H9 (cell line): Measurements from ENCODE around the gene MTMR4. TPM values are rescaled to one million over a fixed set of nuclear protein-coding genes. Genes with fewer than 3 reads are reported as not detected.

Source experiments
- DNase-seq: peaks from one replicate; pipeline ENCODE4 v3.0.0-alpha.2; 2017
- H2AFZ ChIP-seq: one replicate; pipeline ENCODE4 v1.6.1; 2013; ENCODE audit warnings: mild to moderate bottlenecking, low read length, control low read depth, moderate library complexity
- H2AK5ac ChIP-seq: 2 replicates; pipeline ENCODE4 v1.6.1; 2013; ENCODE audit warnings: low read length, control low read depth, mixed read lengths; ENCODE audit not compliant: insufficient read length
- H2BK120ac ChIP-seq: one replicate; pipeline ENCODE4 v1.6.1; 2013; ENCODE audit warnings: low read depth, mild to moderate bottlenecking, low read length, control low read depth, inconsistent platforms; ENCODE audit not compliant: poor library complexity, severe bottlenecking
- H2BK12ac ChIP-seq: 2 replicates; pipeline ENCODE4 v1.6.1; 2013; ENCODE audit warnings: low read length, control low read depth, mixed read lengths, low read depth; ENCODE audit not compliant: insufficient read length
- H2BK15ac ChIP-seq: 2 replicates; pipeline ENCODE4 v1.6.1; 2013; ENCODE audit warnings: low read depth, low read length, control low read depth
- H2BK20ac ChIP-seq: one replicate; pipeline ENCODE4 v1.6.1; 2013; ENCODE audit warnings: low read depth, mild to moderate bottlenecking, low read length, control low read depth, inconsistent platforms; ENCODE audit not compliant: poor library complexity, severe bottlenecking
- H2BK5ac ChIP-seq: 2 replicates; pipeline ENCODE4 v1.6.1; 2013; ENCODE audit warnings: low read length, control low read depth, mixed read lengths; ENCODE audit not compliant: insufficient read length
- H3K14ac ChIP-seq: 2 replicates; pipeline ENCODE4 v1.6.1; 2013; ENCODE audit warnings: low read length, control low read depth; ENCODE audit not compliant: insufficient read depth
- H3K18ac ChIP-seq: 2 replicates; pipeline ENCODE4 v1.6.1; 2013; ENCODE audit warnings: low read depth, mild to moderate bottlenecking, mixed read lengths, low read length, control low read depth; ENCODE audit not compliant: insufficient read length
- H3K23ac ChIP-seq: 2 replicates; pipeline ENCODE4 v1.6.1; 2013; ENCODE audit warnings: low read length, control low read depth, mixed read lengths, low read depth; ENCODE audit not compliant: insufficient read length
- H3K23me2 ChIP-seq: 2 replicates; pipeline ENCODE4 v1.6.1; 2013; ENCODE audit warnings: low read depth, mild to moderate bottlenecking, mixed read lengths, low read length, control low read depth; ENCODE audit not compliant: insufficient read length, poor library complexity, severe bottlenecking
- H3K27ac ChIP-seq: 2 replicates; pipeline ENCODE4 v1.5.1; 2013; ENCODE audit warnings: low read length, control low read depth, mixed read lengths, low read depth; ENCODE audit not compliant: insufficient read length
- H3K27me3 ChIP-seq: 2 replicates; pipeline ENCODE4 v1.6.1; 2013; ENCODE audit warnings: low read length, control low read depth, inconsistent platforms; ENCODE audit not compliant: insufficient read depth
- H3K4ac ChIP-seq: 2 replicates; pipeline ENCODE4 v1.6.1; 2013; ENCODE audit warnings: low read depth, mild to moderate bottlenecking, control low read depth, inconsistent platforms, low read length, moderate library complexity
- H3K4me1 ChIP-seq: 2 replicates; pipeline ENCODE4 v1.6.1; 2013; ENCODE audit warnings: low read length, control low read depth, inconsistent platforms; ENCODE audit not compliant: insufficient read depth
- H3K4me2 ChIP-seq: 2 replicates; pipeline ENCODE4 v1.6.1; 2013; ENCODE audit warnings: low read length, control low read depth, mixed read lengths; ENCODE audit not compliant: insufficient read length, insufficient read depth
- H3K56ac ChIP-seq: 2 replicates; pipeline ENCODE4 v1.6.1; 2013; ENCODE audit warnings: low read depth, mild to moderate bottlenecking, mixed read lengths, low read length, control low read depth; ENCODE audit not compliant: insufficient read length
- H3K79me1 ChIP-seq: 2 replicates; pipeline ENCODE4 v1.6.1; 2013; ENCODE audit warnings: low read depth, mild to moderate bottlenecking, moderate library complexity, low read length, control low read depth, inconsistent platforms; ENCODE audit not compliant: insufficient read depth, poor library complexity, severe bottlenecking
- H3K79me2 ChIP-seq: 2 replicates; pipeline ENCODE4 v1.6.1; 2013; ENCODE audit warnings: low read length, control low read depth, inconsistent platforms; ENCODE audit not compliant: insufficient read depth
- H3K9ac ChIP-seq: 2 replicates; pipeline ENCODE4 v1.6.1; 2013; ENCODE audit warnings: low read length, control low read depth, mixed read lengths; ENCODE audit not compliant: insufficient read length; ENCODE audit errors: extremely low read depth
- H3K9me3 ChIP-seq: one replicate; pipeline ENCODE4 v1.6.1; 2013; ENCODE audit warnings: low read depth, low read length, inconsistent platforms; ENCODE audit not compliant: control insufficient read depth
- H3T11ph ChIP-seq: one replicate; pipeline ENCODE4 v1.6.1; 2013; ENCODE audit warnings: mild to moderate bottlenecking, low read length, control low read depth, inconsistent platforms
- H4K20me1 ChIP-seq: one replicate; pipeline ENCODE4 v1.6.1; 2013; ENCODE audit not compliant: control insufficient read depth, insufficient read length, insufficient read depth
- H4K5ac ChIP-seq: 2 replicates; pipeline ENCODE4 v1.6.1; 2013; ENCODE audit warnings: low read depth, mild to moderate bottlenecking, mixed read lengths, low read length, control low read depth; ENCODE audit not compliant: insufficient read length
- H4K8ac ChIP-seq: replicated peaks from 2 replicates; pipeline ENCODE4 v1.6.1; 2013; ENCODE audit warnings: low read length, control low read depth, mixed read lengths, low read depth; ENCODE audit not compliant: insufficient read length
- H4K91ac ChIP-seq: 2 replicates; pipeline ENCODE4 v1.6.1; 2013; ENCODE audit warnings: low read depth, mild to moderate bottlenecking, moderate library complexity, mixed read lengths, low read length, control low read depth; ENCODE audit not compliant: insufficient read length
- H3K27ac Mint-ChIP-seq, 3 experiments: 2 replicates in 2 of 3; 3 replicates in 1 of 3; pipeline ENCODE4 v1.8.0; 2020 to 2021; ENCODE audit warnings: mixed read lengths in 3 of 3, mild to moderate bottlenecking in 1 of 3, moderate library complexity in 1 of 3
- H3K27me3 Mint-ChIP-seq: 2 replicates; pipeline ENCODE4 v1.8.0; 2021; ENCODE audit warnings: low read depth, mild to moderate bottlenecking, moderate library complexity, mixed read lengths
- H3K36me3 Mint-ChIP-seq, 3 experiments: 2 replicates in 2 of 3; 3 replicates in 1 of 3; pipeline ENCODE4 v1.8.0; 2020 to 2021; ENCODE audit warnings: low read depth in 3 of 3, mixed read lengths in 3 of 3; ENCODE audit not compliant: insufficient read depth in 1 of 3
- H3K4me1 Mint-ChIP-seq, 2 experiments: 2 replicates each; pipeline ENCODE4 v1.8.0; 2020; ENCODE audit warnings: mixed read lengths in 2 of 2
- H3K4me3 Mint-ChIP-seq, 2 experiments: 2 replicates in 1 of 2; 3 replicates in 1 of 2; pipeline ENCODE4 v1.8.0; 2020 to 2021; ENCODE audit warnings: mild to moderate bottlenecking in 2 of 2, mixed read lengths in 2 of 2, moderate library complexity in 1 of 2
- H3K9me3 Mint-ChIP-seq, 2 experiments: 2 replicates in 1 of 2; 3 replicates in 1 of 2; pipeline ENCODE4 v1.8.0; 2020; ENCODE audit warnings: mild to moderate bottlenecking in 2 of 2, mixed read lengths in 2 of 2, moderate library complexity in 1 of 2
- WGBS: extraction: QIAGEN DNeasy Blood & Tissue Kit; methylation state at CpG from one replicate; pipeline ENCODE4 v1.1.7; 2013; ENCODE audit warnings: missing lambda C conversion rate, low lambda C conversion rate, mixed read lengths; ENCODE audit not compliant: insufficient read length; ENCODE audit errors: extremely low coverage; 5-methylcytosine and 5-hydroxymethylcytosine counted together
- total RNA-seq: library from RNA; stranded (reverse); gene quantifications from 2 replicates; pipeline ENCODE4 v1.2.1, GENCODE V29; 2021
- TF ChIP-seq, protein P1 (sequence below): fragments of 200-600 bp; sonication (generic); conservative IDR thresholded peaks from 3 replicates; pipeline ENCODE4 v1.8.0; 2021; ENCODE audit warnings: antibody characterized with exemption, mild to moderate bottlenecking

MTMR4 gene
- total RNA-seq, 1 experiment from 2014 or later = 31.2 TPM

DNA sequence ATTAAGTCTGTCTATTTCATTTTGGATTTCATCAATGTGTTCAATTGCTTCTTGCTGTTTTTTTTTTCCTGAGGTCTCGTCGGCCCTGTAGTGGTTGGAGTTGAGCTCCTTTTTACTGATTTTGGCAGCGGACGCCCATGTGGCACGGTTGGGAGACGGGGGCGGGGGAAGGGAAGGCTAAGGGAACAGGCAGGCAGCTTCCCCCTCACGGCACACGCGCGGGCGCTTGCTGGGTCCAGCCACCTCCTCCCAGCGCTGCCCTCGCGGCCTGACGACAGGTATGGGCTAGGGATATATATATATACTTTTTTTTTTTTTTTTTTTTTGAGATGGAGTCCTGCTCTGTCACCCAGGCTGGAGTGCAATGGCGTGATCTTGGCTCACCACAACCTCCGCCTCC lies 37.6 kb downstream of the MTMR4 start:
- DNase-seq = peak; percentile 39
- H3K27me3 Mint-ChIP-seq = peaks cover 5% of the 10 kb centered on the region; the same call in 1 of the 2 replicates
- H3K4me1 Mint-ChIP-seq = no peaks in the 10 kb centered on the region; a peak in 1 of 4 replicates

More for the DNA sequence above, 37.6 kb downstream of the MTMR4 start:
- no peaks in the 10 kb centered on the region for H3K79me1 ChIP-seq
- no peak overlapping the region for H4K8ac ChIP-seq
- no peaks in the 10 kb centered on the region for H3K4me1 ChIP-seq
- no peak overlapping the region for H4K5ac ChIP-seq
- H4K91ac ChIP-seq = no peak overlapping the region
- no CpG with 5 or more reads among the region's 18 CpGs for WGBS
- H2BK120ac ChIP-seq = no peak overlapping the region
- H3K9ac ChIP-seq = no peak overlapping the region
- H3K56ac ChIP-seq = no peak overlapping the region
- TF ChIP-seq, protein P1, sequence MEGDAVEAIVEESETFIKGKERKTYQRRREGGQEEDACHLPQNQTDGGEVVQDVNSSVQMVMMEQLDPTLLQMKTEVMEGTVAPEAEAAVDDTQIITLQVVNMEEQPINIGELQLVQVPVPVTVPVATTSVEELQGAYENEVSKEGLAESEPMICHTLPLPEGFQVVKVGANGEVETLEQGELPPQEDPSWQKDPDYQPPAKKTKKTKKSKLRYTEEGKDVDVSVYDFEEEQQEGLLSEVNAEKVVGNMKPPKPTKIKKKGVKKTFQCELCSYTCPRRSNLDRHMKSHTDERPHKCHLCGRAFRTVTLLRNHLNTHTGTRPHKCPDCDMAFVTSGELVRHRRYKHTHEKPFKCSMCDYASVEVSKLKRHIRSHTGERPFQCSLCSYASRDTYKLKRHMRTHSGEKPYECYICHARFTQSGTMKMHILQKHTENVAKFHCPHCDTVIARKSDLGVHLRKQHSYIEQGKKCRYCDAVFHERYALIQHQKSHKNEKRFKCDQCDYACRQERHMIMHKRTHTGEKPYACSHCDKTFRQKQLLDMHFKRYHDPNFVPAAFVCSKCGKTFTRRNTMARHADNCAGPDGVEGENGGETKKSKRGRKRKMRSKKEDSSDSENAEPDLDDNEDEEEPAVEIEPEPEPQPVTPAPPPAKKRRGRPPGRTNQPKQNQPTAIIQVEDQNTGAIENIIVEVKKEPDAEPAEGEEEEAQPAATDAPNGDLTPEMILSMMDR = no peak
- no peak overlapping the region for H2AFZ ChIP-seq
- H3K27ac ChIP-seq = no peak overlapping the region
- no peaks in the 10 kb centered on the region for H4K20me1 ChIP-seq
- no peak overlapping the region for H2BK5ac ChIP-seq
- H3K4me2 ChIP-seq = no peak overlapping the region
- H3K9me3 ChIP-seq = no peaks in the 10 kb centered on the region
- H2BK15ac ChIP-seq = no peak overlapping the region
- H3K79me2 ChIP-seq = no peaks in the 10 kb centered on the region
- no peak overlapping the region for H2BK12ac ChIP-seq
- H3T11ph ChIP-seq = no peak overlapping the region
- H3K9me3 Mint-ChIP-seq = no peaks in the 10 kb centered on the region
- H3K4me3 Mint-ChIP-seq = no peak overlapping the region
- H3K27ac Mint-ChIP-seq = no peak overlapping the region; a peak in 1 of 7 replicates
- no peaks in the 10 kb centered on the region for H3K36me3 Mint-ChIP-seq
- H3K23me2 ChIP-seq = no peaks in the 10 kb centered on the region
- no peaks in the 10 kb centered on the region for H3K27me3 ChIP-seq
- H3K23ac ChIP-seq = no peak overlapping the region
- no peak overlapping the region for H2AK5ac ChIP-seq
- H3K4ac ChIP-seq = no peak overlapping the region
- H3K18ac ChIP-seq = no peak overlapping the region
- no peak overlapping the region for H2BK20ac ChIP-seq
- H3K14ac ChIP-seq = no peak overlapping the region
